Lower leg skin (tissue), 4 donors: ENCODE results near the gene RAB1B. TPM values are rescaled to one million over a fixed set of nuclear protein-coding genes. Genes with fewer than 3 reads are reported as not detected.
"Not testable (repeated sequence)": the region's sequence is repeated elsewhere in the genome, so short reads cannot be mapped to it uniquely, and the experiment has no call there.

ENCODE experiments used
- DNase-seq, 2 donors: peaks; one replicate each; pipeline ENCODE4 v3.0.0-alpha.2; 2019; ENCODE audit warnings: low spot score in 2 of 2
- H3K4me3 ChIP-seq: fragments of 200-600 bp; sonication (generic); 2 replicates; pipeline ENCODE4 v1.5.1; 2017; ENCODE audit warnings: mild to moderate bottlenecking, low read depth; ENCODE audit not compliant: poor library complexity, severe bottlenecking
- CTCF ChIP-seq, 3 donors: fragments of 450-650 bp; IDR thresholded peaks; one replicate each; pipeline ENCODE4 v1.5.1; 2016; ENCODE audit warnings: antibody characterized with exemption in 3 of 3, mild to moderate bottlenecking in 3 of 3, moderate library complexity in 2 of 3
- POLR2A ChIP-seq, 2 donors: fragments of 450-650 bp; IDR thresholded peaks; one replicate each; pipeline ENCODE4 v1.6.1; 2016 to 2017; ENCODE audit warnings: antibody characterized with exemption in 2 of 2, mild to moderate bottlenecking in 1 of 2, moderate library complexity in 1 of 2
- WGBS, 2 donors: methylation state at CpG; one replicate each; pipeline ENCODE4 v1.1.5; 2018; 5-methylcytosine and 5-hydroxymethylcytosine counted together
- intact Hi-C: fragments of 100-400 bp; cut with DNase I; formaldehyde crosslinking; loops from one replicate; pipeline ENCODE4 v1.15.0; 2023; ENCODE audit warnings: low total_unique reads
- total RNA-seq, 4 donors: library from RNA; depleted of rRNA; stranded (reverse); fragments of >200 nt; gene quantifications; one replicate each; pipeline ENCODE4 v1.1.0, GENCODE V29; 2016

Gene RAB1B
- total RNA-seq, 4 donors from 2014 or later, result 118 to 143 (median 126) TPM

- DNase-seq, result no peak
- 86 to 89% methylated on average over 12 of the region's 12 CpGs for WGBS, 2 donors
- TF ChIP-seq POLR2A (IDR thresholded peaks at IDR 0.05), result no peak
- no peak for TF ChIP-seq CTCF (IDR thresholded peaks at IDR 0.05)
Measured at GRCh38 chr11:66302656-66303055, 34.2 kb downstream of the RAB1B start.

GRCh38 chr11:66309475-66309874 lies 41.0 kb downstream of the RAB1B start:
- H3K4me3 ChIP-seq, result no peak overlapping the region
- no peak for DNase-seq
- TF ChIP-seq POLR2A (IDR thresholded peaks at IDR 0.05), result no peak
- no peak for TF ChIP-seq CTCF (IDR thresholded peaks at IDR 0.05)
- intact Hi-C loops, result loop anchor here (5.0 kb wide), 1 partner anchor 78 kb away; no protein-coding TSS in a partner anchor
- 72% methylated on average over 3 of the region's 3 CpGs for WGBS, 2 donors

More at GRCh38 chr11:66302656-66303055, 34.2 kb downstream of the RAB1B start:
- intact Hi-C loops, result no loop called here
- no peak overlapping the region for H3K4me3 ChIP-seq

- WGBS, 2 donors, result 77 to 90% methylated on average over 8 of the region's 8 CpGs
- peak in 1 of 2 donors; percentile 83 for DNase-seq
- H3K4me3 ChIP-seq, result no peak overlapping the region
- no peak for TF ChIP-seq POLR2A (IDR thresholded peaks at IDR 0.05)
- TF ChIP-seq CTCF (IDR thresholded peaks at IDR 0.05), result no peak
- intact Hi-C loops, result no loop called here
Measured at GRCh38 chr11:66310324-66310723, 41.9 kb downstream of the RAB1B start.

GRCh38 chr11:66310803-66311440 lies 42.5 kb downstream of the RAB1B start:
- WGBS, 2 donors, result 79 to 82% methylated on average over 18 of the region's 18 CpGs
- intact Hi-C loops, H3K4me3 ChIP-seq, DNase-seq: not testable (repeated sequence)

- no peak overlapping the region for H3K4me3 ChIP-seq
- intact Hi-C loops, result no loop called here
- no peak for DNase-seq
- 22 to 30% methylated on average over 26 of the region's 26 CpGs for WGBS, 2 donors
- TF ChIP-seq CTCF (IDR thresholded peaks at IDR 0.05), result no peak
- TF ChIP-seq POLR2A (IDR thresholded peaks at IDR 0.05), result no peak
Measured at GRCh38 chr11:66311470-66311964, 43.1 kb downstream of the RAB1B start.

- intact Hi-C loops, result no loop called here
- 0% methylated on average over 33 to 38 of the region's 44 CpGs for WGBS, 2 donors
- TF ChIP-seq CTCF (IDR thresholded peaks at IDR 0.05), result peak in 1 of 3 donors; percentile 74
- no peak for TF ChIP-seq POLR2A (IDR thresholded peaks at IDR 0.05)
- peak; percentile 93 to 98 for DNase-seq
- H3K4me3 ChIP-seq, result peak overlapping the region; percentile 30
Measured at GRCh38 chr11:66311965-66312548, 43.6 kb downstream of the RAB1B start.
